UCSD-AML1 (cell line): ENCODE results near the gene KANK3.
"Not testable (repeated sequence)": the region's sequence is repeated elsewhere in the genome, so short reads cannot be mapped to it uniquely, and the experiment has no call there.

Source experiments
- DNase-seq: peaks from one replicate; lab custom pipeline; 2025; ENCODE audit not compliant: unreplicated experiment; lab: John Stamatoyannopoulos, UW

The KANK3 gene

DNA sequence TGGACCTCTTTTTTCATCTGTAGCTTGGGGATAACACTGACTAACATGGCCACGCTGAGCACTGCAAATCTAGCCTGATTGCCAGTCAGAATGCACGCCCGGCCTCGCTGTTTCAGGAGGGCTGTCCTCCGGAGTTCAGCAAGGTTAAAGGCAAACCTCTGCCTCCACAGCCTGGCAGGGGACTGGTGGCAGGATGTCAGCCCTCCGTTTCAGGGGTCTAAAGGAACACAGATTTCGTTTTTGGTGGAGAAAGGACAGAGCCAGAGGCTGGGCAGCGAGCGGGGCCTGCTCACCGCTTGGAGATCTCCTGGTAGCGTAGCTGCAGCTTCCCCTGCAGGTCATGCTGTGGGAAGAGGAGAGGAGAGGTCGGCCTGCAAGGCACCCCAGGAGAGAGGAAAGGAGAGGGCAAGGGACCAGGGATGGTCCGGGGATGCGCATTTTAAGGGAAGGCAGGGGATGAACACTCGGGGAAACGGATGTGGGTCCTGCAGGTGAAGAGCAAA is 22.4 kb downstream of the KANK3 start:
- peak; percentile 52 for DNase-seq

DNA sequence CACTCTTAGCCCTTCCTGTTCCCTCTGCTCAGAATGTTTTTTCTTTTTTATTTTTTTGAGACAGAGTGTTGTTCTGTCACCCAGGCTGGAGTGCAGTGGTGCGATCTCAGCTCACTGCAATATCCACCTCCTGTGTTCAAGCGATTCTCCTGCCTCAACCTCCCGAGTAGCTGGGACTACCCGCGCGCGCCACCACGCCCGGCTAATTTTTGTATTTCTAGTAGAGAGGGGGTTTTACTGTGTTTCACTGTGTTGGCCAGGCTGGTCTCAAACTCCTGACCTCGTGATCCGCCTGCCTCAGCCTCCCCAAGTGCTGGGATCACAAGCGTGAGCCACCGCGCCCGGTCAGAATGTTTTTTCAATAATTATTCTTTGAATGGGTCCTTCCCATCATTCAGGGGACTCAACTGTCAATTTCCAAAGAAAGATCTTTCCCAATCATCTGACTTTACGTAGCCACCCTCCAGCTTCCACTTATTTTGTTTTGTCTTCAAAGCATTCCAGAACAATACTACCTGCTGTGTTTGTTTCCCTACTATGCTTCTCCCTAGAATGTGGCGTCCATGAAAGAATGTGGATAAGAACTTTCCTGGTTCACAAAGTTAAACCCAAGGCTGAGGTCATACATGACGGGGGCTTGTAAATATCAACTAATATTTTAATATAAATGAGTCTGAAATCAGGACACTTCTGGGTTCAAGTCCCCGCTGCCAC is 23.1 kb downstream of the KANK3 start:
- DNase-seq = no peak

DNA sequence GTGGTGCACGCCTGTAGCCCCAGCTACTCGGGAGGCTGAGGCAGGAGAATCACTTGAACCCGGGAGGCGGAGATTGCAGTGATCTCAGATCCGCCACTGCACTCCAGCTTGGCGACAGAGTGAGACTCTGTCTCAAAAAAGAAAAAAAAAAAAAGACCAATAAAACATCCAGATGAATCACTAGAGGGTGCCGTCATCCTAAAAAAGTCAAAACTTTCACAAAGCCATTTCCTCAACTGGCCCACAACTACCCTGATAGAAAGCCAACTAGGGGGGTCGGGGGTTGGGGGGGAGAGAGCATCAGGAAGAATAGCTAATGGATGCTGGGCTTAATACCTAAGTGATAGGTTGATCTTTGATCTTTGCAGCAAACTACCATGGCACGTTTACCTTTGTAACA is 24.2 kb downstream of the KANK3 start:
- not testable (repeated sequence) for DNase-seq

DNA sequence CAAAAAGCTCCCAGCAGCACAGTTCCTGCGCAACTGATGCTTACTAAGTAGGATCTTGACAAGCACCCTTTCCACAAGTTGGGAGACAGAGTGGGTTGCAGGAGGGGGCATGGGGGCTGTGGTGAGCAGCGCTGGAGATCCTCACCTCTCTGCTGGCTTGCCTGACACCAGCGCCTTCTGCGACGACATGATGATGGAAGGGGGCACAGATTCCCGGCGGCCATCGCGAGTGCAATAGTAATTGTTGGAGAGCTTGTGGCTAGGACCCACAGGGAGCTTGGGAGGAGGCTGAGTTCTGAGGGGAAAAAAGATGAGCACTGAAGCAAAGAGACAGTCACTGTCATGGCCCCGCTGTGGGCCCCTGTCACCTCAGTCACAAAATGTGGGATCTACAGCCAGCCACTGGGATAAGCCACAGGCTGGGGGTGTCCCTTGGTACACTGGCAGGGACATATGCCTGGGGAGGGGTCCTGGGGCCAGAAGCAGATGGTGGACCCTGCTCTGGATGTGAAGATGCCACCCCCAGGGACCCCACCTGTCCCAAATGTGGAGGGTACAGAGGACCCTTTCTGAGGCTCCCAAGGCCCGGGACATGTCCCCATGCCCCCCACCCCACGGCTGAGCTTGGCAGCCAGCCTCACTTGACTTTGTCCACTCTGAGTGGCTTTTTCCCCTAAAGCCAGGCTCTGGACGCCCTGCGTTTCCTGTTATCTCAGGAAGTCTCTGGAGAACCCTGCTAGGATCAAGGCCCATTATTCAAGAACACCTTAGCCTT is 26.5 kb downstream of the KANK3 start:
- DNase-seq = no peak

DNA sequence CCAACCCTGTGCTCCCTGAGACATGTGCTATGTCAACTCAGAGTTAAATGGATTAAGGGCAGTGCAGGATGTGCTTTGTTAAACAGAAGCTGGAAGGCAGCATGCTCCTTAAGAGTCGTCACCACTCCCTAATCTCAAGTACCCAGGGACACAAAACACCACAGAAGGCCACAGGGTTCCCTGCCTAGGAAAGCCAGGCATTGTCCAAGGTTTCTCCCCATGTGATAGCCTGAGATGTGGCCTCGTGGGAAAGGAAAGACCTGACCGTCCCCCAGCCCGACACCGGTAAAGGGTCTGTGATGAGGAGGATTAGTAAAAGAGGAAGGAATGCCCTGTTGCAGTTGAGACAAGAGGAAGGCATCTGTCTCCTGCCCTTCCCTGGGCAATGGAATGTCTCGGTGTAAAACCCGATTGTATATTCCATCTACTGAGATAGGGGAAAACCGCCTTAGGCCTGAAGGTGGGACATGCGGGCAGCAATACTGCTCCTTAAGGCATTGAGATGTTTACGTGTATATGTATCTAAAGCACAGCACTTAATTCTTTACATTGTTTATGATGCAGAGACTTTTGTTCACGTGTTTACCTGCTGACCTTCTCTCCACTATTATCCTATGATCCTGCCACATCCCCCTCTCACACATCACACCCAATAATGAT is 28.0 kb downstream of the KANK3 start:
- DNase-seq = not testable (repeated sequence)

DNA sequence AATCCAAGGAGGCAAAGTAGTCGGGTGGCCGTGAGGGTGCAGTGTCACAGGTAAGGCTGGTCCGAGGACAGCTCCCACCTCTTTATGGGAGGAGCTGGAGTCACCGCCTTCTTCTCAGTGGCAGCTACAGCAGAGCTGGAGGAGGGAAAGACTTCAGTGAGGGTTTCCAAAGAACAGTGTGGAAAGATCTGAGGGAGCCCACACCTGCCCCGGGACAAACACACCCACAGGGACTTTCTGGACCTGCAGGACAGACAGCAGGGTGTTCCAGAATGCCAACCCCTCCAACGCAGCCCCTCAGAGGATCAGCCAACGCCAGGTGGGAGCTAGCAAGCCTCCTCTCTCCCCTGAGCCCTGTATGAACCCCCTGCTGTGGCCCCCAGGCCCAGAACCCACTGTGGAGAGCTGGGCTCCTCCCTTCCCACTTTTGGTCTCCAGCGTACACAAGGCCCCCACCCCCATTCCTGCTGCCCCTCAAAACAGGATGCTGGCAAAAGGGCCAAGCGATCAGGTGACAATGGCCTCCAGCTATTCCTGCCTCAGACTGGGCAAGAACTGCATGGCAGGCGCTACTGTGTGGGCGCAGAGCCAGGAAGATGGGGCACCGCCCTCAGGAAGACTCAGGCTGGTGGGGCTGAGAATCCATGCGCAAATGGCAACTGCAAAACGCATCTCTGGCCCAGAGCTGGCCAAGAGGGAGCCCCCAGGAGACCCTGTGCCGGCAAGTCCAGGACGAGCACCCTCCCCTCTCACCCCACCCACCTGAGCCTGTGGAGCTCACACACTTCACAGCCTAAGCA is 31.4 kb downstream of the KANK3 start:
- DNase-seq = no peak

DNA sequence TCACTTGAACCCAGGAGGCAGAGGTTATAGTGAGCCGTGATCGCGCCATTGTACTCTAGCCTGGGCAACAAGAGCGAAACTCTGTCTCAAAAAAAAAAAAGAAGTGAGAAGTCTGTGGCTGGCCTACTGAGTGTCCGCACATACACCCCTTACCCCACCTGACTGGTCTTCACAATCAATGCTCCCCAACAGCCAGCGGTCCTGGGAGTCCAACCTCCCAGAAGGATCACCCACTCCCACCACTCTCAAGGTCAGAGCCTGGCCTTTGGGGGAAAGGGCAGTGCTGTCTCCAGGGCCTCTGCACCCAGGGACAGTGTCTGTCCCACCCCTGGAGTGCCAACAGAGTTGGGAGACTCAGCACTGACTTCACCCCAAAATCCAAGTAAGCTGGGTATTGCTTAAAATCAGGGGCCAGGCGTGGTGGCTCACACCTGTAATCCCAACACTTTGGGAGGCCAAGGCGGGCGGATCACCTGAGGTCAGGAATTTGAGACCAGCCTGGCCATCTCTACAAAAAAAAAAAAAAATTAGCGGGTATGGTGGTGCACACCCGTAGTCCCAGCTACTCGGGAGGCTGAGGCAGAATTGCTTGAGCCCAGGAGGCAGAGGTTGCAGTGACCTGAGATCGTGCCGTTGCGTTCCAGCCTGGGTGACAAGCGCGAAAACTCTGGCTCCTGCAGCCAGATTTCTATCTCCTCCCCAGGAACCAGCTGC is 32.6 kb downstream of the KANK3 start:
- no peak for DNase-seq

DNA sequence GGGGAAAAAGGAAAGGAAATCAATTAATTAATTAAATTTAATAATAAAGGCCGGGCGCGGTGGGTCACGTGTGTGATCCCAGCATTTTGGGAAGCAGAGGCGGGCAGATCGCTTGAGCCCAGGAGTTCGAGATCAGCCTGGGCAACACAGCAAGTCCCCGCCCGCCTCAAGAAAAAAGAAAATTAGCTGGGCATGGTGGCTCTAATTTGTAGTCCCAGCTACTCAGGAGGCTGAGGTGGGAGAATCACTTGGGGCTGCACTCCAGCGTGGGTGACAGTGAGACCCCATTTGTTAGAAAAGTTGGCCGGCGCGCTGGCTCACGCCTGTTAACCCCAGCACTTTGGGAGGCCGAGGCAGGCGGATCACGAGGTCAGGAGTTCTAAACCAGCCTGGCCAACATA is 34.2 kb downstream of the KANK3 start:
- DNase-seq = no peak

DNA sequence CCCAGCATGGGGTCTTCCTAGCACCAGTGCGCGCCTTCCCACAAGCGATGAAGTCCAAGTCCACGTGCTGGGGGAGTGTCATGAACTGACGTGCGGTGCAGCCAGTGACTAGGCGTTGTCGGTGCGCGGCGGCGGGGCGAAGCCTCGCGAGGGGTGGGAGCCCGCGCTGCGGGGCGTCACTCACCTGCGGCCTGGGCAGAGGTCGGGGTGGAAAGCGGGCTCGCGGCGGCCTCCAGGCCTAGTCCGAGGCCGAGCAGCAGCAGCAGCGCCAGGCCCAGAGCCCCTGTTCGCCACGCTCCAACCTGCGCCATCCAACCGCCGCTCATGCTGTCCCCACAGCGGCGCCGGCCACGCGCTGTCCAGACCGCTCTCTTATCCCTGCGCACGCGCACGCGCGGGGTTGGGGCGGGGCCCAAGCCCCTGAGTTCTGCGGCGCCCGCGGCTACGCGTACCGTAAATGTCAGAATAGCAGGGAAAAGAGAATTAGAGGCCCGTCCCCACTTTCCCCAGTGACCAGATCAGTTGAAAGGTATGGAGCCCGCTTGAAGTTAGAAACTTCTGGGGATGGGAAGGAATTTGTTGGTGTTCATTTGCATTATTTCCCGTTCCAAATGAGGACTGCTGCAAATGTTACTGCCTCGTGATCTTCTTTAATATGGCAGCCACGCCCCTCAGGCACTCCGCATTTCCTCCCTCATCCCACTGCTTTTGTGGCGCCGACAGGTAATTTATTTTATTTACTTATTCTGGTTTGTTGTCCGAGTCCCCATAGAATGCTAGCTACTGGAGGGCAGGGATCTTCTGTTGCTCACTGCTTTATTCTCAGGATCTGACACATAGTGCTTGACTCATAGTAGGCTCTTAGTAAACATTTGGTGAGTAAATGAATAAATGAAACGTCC is 34.8 kb downstream of the KANK3 start, which contains the start of gene CD320:
Gene CD320 (minus strand): TSS at position 394 of the 902 bp plus-strand sequence. CDS start 68 bp downstream, at position 326.
- DNase-seq = no peak

DNA sequence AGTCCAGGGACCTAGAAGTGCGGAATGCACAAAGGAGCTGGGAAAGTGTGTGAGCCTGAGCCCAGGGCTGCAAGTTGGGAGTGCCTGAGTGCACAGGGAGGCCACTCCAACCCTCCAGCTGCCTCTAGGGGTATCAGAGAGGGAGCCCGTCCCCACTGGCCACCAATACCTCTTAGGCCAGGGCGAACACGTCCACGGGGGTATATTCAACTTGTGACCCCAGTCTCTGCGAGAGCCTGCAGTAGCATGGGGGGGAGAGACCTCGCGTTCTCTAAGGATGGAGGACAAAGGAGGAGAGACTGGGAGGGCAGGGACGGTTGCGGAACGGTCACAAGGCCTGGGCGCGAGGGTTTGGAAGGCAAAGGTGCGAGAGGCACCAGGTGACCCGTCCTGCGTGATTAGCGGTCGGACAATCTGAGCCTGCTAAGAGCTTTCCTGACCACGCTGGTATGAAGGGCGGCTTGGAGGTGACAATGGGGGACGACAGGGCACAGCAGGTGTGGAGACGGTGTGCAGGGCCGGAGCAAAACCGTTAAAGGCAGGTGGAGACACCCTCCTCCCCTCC is 35.6 kb downstream of the KANK3 start:
- DNase-seq = no peak

DNA sequence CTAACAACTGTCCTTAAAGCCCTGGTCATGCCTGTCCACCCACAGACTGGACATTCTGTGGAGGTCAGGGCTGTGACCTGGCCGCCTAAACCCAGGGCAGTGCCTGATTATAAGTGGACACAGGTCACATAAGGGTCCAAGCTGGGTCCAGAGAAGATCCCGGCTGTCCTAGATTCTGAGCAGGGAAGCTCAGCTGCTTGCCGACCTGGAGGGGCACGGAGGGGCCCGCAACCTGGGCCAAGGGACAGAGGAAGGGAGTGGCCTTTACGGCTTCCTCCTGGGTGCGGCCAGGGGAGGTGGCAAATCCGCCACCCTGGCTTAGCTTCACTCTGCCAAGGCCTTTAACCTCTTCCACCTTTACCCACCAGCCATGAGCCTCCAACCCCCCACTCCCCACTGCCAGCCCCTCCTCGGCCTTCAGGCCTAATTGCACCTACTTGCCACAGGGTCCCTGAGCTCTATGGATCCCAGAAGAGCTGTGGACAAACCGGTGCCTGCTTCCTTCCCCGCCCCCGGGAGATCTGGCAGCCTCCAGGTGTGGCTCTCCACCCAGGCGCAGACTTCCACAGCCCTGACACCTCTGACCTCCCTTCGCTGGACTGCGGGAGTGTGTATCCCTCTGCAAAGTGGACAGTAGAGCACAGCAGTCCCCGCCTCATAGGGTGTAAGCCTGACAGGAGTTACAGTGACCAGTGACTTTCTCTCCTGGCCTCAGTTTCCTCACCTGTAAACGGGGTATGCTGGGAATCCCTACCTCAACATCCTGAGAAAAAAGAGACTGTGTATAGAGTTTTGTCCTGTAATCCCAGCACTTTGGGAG is 36.6 kb downstream of the KANK3 start:
- no peak for DNase-seq

DNA sequence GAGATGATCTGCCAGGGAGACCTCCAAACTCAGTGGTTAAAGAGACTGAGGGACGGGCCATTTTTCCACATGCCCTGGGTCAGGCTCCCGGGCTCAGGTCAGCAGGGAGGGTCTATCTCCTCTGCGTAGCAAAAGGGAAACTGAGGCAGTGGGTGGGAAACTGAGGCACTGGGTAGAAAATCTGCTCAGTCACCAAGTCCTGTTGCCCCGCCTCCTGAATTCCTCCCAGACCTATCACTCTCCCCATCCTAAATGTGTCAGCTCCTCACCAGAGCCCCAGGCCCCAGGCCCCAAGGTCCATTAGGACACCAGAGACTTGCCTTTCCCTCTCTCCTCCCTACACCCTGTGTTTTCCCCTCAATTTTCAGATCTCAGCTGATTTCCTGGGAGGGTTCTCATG is 37.3 kb downstream of the KANK3 start:
- no peak for DNase-seq

DNA sequence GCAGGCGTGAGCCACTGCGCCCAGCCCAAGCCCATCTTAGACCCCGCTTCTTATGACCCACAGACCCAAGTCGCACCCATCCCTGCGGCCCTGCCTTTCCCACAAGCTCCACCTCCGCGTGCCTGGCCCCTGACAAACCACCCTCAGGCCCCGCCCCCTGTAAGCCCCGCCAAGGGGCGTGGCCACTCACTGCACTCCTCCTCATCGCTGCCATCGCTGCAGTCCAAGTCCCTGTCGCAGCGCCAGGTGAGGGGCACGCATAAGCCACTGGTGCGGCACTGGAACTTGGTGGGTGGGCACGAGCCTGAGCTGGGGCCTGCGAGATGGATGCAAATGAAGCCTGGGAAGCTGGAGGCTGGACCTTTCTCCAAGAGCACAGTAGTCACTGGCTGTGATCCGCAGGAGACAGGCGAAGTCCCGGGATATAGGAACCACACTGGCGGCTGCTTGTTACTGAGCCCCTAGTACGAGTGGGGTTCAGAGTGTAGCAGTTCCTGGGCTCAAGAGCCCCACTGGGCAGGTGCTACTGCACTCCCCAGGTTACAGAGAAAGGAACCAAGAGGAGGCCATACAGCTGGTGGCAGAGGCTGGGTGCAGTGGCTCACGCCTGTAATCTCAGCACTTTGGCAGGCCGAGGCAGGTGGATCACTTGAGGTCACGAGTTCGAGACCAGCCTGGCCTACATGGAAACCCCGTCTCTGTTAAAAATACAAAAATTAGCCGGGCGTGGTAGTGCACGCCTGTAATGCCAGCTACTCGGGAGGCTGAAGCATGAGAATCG is 38.0 kb downstream of the KANK3 start:
- DNase-seq = no peak

DNA sequence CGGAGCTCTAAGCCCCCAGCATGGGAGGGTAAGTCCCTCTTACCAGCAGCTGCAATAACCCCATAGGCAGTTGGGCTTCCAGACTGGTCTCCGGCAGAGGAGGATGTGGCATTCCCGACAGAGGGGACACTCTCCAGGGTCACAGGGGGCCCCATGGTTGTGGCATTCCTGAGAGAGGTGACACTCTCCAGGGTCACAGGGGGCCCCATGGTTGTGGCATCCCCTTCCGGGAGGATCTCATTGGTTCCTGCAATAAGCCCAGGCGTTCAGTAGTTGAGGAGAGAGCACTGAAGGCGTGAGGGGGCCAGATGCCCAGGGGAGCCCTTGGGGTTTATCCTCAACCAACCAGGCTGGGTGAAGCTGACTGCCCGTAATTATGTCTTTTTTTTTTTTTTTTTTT is 40.3 kb downstream of the KANK3 start:
- DNase-seq = no peak

DNA sequence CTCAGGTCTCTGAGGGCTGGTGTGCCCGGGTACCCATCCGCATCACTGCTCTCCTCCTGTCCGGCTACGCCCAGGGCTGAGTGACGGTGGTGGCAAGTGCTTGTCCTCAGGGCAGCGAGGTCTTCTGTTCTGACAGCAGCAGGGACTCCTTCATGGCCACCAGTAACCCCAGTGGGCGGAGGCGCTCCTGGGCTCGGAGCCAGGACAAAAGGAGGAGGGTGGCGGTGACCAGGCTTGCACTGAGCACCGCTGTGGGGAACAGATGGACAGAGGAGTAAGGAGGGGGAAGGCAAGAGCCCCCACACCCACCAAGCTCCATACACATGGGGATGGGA is 40.7 kb downstream of the KANK3 start:
- no peak for DNase-seq

DNA sequence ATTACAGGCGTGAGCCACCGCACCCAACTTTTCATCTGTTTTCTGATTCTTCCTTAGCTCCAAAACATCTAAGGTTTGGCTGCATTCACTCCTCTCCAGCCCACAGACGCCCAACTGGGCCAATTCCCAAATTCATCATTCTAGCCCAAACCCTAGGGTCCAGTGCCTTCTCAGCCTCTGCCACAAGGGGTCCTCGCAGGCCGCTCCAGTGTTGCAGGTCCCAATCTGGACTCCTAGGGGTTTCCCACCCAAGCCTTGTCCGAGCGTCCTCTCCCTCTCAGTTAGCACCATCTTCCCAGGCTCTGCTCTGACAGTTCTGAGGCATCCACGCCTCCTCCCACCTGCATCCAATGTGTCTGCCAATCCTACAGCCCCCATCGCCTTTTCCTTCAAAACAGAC is 51.7 kb downstream of the KANK3 start:
- not testable (repeated sequence) for DNase-seq

DNA sequence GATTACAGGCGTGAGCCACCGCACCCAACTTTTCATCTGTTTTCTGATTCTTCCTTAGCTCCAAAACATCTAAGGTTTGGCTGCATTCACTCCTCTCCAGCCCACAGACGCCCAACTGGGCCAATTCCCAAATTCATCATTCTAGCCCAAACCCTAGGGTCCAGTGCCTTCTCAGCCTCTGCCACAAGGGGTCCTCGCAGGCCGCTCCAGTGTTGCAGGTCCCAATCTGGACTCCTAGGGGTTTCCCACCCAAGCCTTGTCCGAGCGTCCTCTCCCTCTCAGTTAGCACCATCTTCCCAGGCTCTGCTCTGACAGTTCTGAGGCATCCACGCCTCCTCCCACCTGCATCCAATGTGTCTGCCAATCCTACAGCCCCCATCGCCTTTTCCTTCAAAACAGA is 66.6 kb downstream of the KANK3 start:
- DNase-seq = not testable (repeated sequence)
